ENCODE results near the gene MMP27. TPM values are rescaled to one million over a fixed set of nuclear protein-coding genes. Genes with fewer than 3 reads are reported as not detected.

The MMP27 gene
- not detected in 2 replicates for total RNA-seq (2021)
- long read RNA-seq: 0 reads

GRCh38 chr11:102705626-102706025 lies at the start of gene MMP27:
MMP27 (minus strand) TSS chr11:102705769; CDS start chr11:102705714, 55 bp downstream.
- no CpG with 5 or more reads among the region's 5 CpGs for WGBS (ENCODE audit: extremely low coverage, insufficient read length, low lambda C conversion rate)
- no peaks in the 10 kb centered on the region for H3K79me2 ChIP-seq (ENCODE audit: insufficient read depth, low read length)
- no peak within 1 kb of the TSS for H3K9ac ChIP-seq (ENCODE audit: extremely low read depth, insufficient read length, low read length)
- H2BK5ac ChIP-seq (ENCODE audit: insufficient read length, low read length): no peak within 1 kb of the TSS
- no peak within 1 kb of the TSS for H3K4ac ChIP-seq (ENCODE audit: low read depth, low read length)
- no peaks in the 10 kb centered on the region for H3K9me3 ChIP-seq (ENCODE audit: control insufficient read depth, low read depth, low read length)
- H3K4me1 ChIP-seq (ENCODE audit: insufficient read depth, low read length): no peaks in the 10 kb centered on the region
- no peak within 1 kb of the TSS for H3K27ac Mint-ChIP-seq
- no peak within 1 kb of the TSS for H3K4me3 Mint-ChIP-seq
- H3K18ac ChIP-seq (ENCODE audit: insufficient read length, low read depth, low read length): no peak within 1 kb of the TSS
- H2BK15ac ChIP-seq (ENCODE audit: low read depth, low read length): no peak within 1 kb of the TSS
- H4K20me1 ChIP-seq (ENCODE audit: control insufficient read depth, insufficient read depth, insufficient read length): no peaks in the 10 kb centered on the region
- H2BK20ac ChIP-seq (ENCODE audit: low read depth, low read length, poor library complexity, severe bottlenecking): no peak within 1 kb of the TSS
- H3K9me3 Mint-ChIP-seq: no peaks in the 10 kb centered on the region
- H3K23ac ChIP-seq (ENCODE audit: insufficient read length, low read depth, low read length): no peak within 1 kb of the TSS
- no peak within 1 kb of the TSS for H3T11ph ChIP-seq (ENCODE audit: low read length)
- H2BK12ac ChIP-seq (ENCODE audit: insufficient read length, low read depth, low read length): no peak within 1 kb of the TSS
- no peaks in the 10 kb centered on the region for H3K79me1 ChIP-seq (ENCODE audit: insufficient read depth, low read depth, low read length, poor library complexity, severe bottlenecking)
- no peak within 1 kb of the TSS for H3K14ac ChIP-seq (ENCODE audit: insufficient read depth, low read length)
- H2AK5ac ChIP-seq (ENCODE audit: insufficient read length, low read length): no peak within 1 kb of the TSS
- no peak within 1 kb of the TSS for H2AFZ ChIP-seq (ENCODE audit: low read length)
- H4K8ac ChIP-seq (replicated peaks; ENCODE audit: insufficient read length, low read depth, low read length): no peak within 1 kb of the TSS
- H3K4me2 ChIP-seq (ENCODE audit: insufficient read depth, insufficient read length, low read length): no peak within 1 kb of the TSS
- no peaks in the 10 kb centered on the region; the same call in 1 of the 2 replicates for H3K27me3 Mint-ChIP-seq (ENCODE audit: low read depth)
- DNase-seq: no peak
- H4K5ac ChIP-seq (ENCODE audit: insufficient read length, low read depth, low read length): no peak within 1 kb of the TSS
- peaks cover 3 to 6% of the 10 kb centered on the region in 2 experiments; a peak in 3 of 4 replicates for H3K4me1 Mint-ChIP-seq
- TF ChIP-seq CTCF (conservative IDR thresholded peaks at IDR 0.05): no peak
- H3K27ac ChIP-seq (ENCODE audit: insufficient read length, low read depth, low read length): no peak within 1 kb of the TSS
- H4K91ac ChIP-seq (ENCODE audit: insufficient read length, low read depth, low read length): no peak within 1 kb of the TSS
- no peaks in the 10 kb centered on the region for H3K23me2 ChIP-seq (ENCODE audit: insufficient read length, low read depth, low read length, poor library complexity, severe bottlenecking)
- no peak within 1 kb of the TSS for H3K56ac ChIP-seq (ENCODE audit: insufficient read length, low read depth, low read length)
- H2BK120ac ChIP-seq (ENCODE audit: low read depth, low read length, poor library complexity, severe bottlenecking): no peak within 1 kb of the TSS
- no peaks in the 10 kb centered on the region for H3K27me3 ChIP-seq (ENCODE audit: insufficient read depth, low read length)
- H3K36me3 Mint-ChIP-seq (ENCODE audit: insufficient read depth in 1 of 3, low read depth in 3 of 3): no peaks in the 10 kb centered on the region
